HepG2 (cell line): ENCODE results near the gene TMEM19. TPM values are rescaled to one million over a fixed set of nuclear protein-coding genes. Genes with fewer than 3 reads are reported as not detected.

Experiments used
- AKNA ChIP-seq: sonication (generic); formaldehyde crosslinking; IDR thresholded peaks from 2 replicates; pipeline ENCODE4 v1.4.0; 2020; ENCODE audit warnings: missing genetic modification reagents, borderline replicate concordance
- ASH2L ChIP-seq: fragments of 300-600, 200-600 bp; sonication (generic); IDR thresholded peaks from 2 replicates; pipeline ENCODE4 v1.7.0; 2017; ENCODE audit warnings: low read depth, mild to moderate bottlenecking, moderate library complexity, mixed read lengths, low read length; ENCODE audit not compliant: insufficient read length
- FOXP4 ChIP-seq: sonication (generic); formaldehyde crosslinking; IDR thresholded peaks from 2 replicates; pipeline ENCODE4 v1.4.0; 2020; ENCODE audit warnings: missing genetic modification reagents
- GMEB1 ChIP-seq: sonication (generic); formaldehyde crosslinking; IDR thresholded peaks from 2 replicates; pipeline ENCODE4 v1.5.1; 2020; ENCODE audit warnings: missing genetic modification reagents, mild to moderate bottlenecking, borderline replicate concordance
- NFE2L1 ChIP-seq: sonication (generic); formaldehyde crosslinking; IDR thresholded peaks from 2 replicates; pipeline ENCODE4 v1.4.0; 2020; ENCODE audit warnings: missing genetic modification reagents, mild to moderate bottlenecking, borderline replicate concordance
- POLR2G ChIP-seq: fragments of 200-400 bp; formaldehyde crosslinking; IDR thresholded peaks from 2 replicates; pipeline ENCODE4 v1.6.1; 2018; ENCODE audit warnings: mild to moderate bottlenecking, low read depth, low read length, moderate library complexity
- SIX1 ChIP-seq: sonication (generic); formaldehyde crosslinking; IDR thresholded peaks from 2 replicates; pipeline ENCODE4 v1.4.0; 2020; ENCODE audit warnings: missing genetic modification reagents, borderline replicate concordance
- ZFP36L2 ChIP-seq: sonication (generic); formaldehyde crosslinking; IDR thresholded peaks from 2 replicates; pipeline ENCODE4 v1.4.0; 2020; ENCODE audit warnings: missing genetic modification reagents
- ZNF468 ChIP-seq: sonication (generic); formaldehyde crosslinking; IDR thresholded peaks from 2 replicates; pipeline ENCODE4 v1.8.0; 2022; ENCODE audit warnings: mild to moderate bottlenecking, moderate library complexity, missing genetic modification reagents
- ZNF550 ChIP-seq: sonication (generic); formaldehyde crosslinking; IDR thresholded peaks from 2 replicates; pipeline ENCODE4 v1.4.0; 2020; ENCODE audit warnings: mild to moderate bottlenecking, missing genetic modification reagents, borderline replicate concordance
- ZNF558 ChIP-seq: sonication (generic); formaldehyde crosslinking; IDR thresholded peaks from 2 replicates; pipeline ENCODE4 v1.9.0; 2022; ENCODE audit warnings: mild to moderate bottlenecking, missing genetic modification reagents, borderline replicate concordance
- polyA plus RNA-seq, 8 experiments: library from polyadenylated mRNA; depleted of rRNA in 3 of 8; stranded (reverse) in 7 of 8; unstranded in 1 of 8; fragments of >200 nt; fragmentation: Illumina TruSeq in 4 of 8; extraction: Trizol in 4 of 8; gene quantifications; 2 replicates each; pipeline versions ENCODE4 v1.2.1 to v1.2.3, GENCODE V29; 2011 to 2016; ENCODE audit warnings: low read depth in 4 of 8, missing spikeins in 1 of 8, mixed read lengths in 1 of 8; ENCODE audit not compliant: insufficient read depth in 1 of 8
- total RNA-seq, 5 experiments: library from RNA; depleted of rRNA; stranded (reverse); fragments of >200 nt; fragmentation: Illumina TruSeq; extraction: Trizol; gene quantifications; 2 replicates each; pipeline ENCODE4 v1.2.3, GENCODE V29; 2016; ENCODE audit warnings: low read depth in 1 of 5
- TF ChIP-seq, protein P1 (sequence below): sonication (generic); formaldehyde crosslinking; IDR thresholded peaks from 2 replicates; pipeline ENCODE4 v1.4.0; 2020; ENCODE audit warnings: missing genetic modification reagents
- TF ChIP-seq, protein P2 (sequence below): sonication (generic); formaldehyde crosslinking; IDR thresholded peaks from 2 replicates; pipeline ENCODE4 v1.4.0; 2020; ENCODE audit warnings: mild to moderate bottlenecking, missing genetic modification reagents
- TF ChIP-seq, protein P3 (sequence below): sonication (generic); formaldehyde crosslinking; IDR thresholded peaks from 2 replicates; pipeline ENCODE4 v1.4.0; 2020; ENCODE audit warnings: missing genetic modification reagents, borderline replicate concordance

TMEM19 gene
- total and polyA plus RNA-seq, 2 of the 13 experiments (the other 11 are each of a cell fraction or from before 2014, with no cell fraction given), result 16.9 to 22.5 TPM

DNA sequence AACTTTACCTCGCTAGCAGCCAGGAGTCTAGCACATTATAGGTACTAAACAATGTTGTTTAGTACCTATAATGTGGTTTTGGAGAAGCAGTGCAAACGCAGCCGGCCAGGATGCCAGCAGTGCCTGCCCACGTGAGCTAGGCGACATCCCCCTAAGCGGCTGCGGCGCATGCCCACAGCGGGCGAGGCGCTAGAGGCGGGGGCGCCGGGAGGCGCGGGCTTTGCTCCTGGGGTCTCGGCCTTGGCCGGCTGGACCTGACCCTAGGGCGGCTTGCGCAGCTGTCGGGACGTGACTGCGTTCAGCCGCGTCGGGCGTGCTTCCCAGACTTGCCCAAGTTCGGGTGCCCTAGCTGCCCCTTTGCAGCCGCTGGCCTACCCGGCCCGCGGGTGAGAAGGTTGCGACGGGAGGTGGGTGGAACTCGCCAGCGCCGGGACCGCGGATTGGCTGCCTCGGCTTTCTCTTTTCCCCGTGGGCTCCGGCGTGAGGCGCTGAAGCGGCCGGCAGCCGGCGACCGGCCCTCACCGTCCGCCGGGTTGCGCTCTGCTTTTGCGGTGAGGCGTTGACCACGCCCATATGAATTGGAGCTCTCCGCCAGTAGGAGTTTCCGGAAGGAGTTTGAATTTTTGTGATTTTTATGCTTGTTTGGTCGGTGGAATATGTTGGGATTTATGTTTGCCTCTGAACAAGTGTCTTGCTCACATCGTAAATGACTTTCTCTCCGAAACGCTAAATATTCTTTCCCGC, at the start of gene TMEM19 (continued):
- TF ChIP-seq, protein P1, sequence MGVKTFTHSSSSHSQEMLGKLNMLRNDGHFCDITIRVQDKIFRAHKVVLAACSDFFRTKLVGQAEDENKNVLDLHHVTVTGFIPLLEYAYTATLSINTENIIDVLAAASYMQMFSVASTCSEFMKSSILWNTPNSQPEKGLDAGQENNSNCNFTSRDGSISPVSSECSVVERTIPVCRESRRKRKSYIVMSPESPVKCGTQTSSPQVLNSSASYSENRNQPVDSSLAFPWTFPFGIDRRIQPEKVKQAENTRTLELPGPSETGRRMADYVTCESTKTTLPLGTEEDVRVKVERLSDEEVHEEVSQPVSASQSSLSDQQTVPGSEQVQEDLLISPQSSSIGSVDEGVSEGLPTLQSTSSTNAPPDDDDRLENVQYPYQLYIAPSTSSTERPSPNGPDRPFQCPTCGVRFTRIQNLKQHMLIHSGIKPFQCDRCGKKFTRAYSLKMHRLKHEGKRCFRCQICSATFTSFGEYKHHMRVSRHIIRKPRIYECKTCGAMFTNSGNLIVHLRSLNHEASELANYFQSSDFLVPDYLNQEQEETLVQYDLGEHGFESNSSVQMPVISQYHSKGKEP (CRISPR knock-in tag), result 0 out of 2 replicates have a peak, but pooled peaks have one; percentile 29
- no peak for TF ChIP-seq ZNF468 (CRISPR knock-in tag)
- TF ChIP-seq, protein P2, sequence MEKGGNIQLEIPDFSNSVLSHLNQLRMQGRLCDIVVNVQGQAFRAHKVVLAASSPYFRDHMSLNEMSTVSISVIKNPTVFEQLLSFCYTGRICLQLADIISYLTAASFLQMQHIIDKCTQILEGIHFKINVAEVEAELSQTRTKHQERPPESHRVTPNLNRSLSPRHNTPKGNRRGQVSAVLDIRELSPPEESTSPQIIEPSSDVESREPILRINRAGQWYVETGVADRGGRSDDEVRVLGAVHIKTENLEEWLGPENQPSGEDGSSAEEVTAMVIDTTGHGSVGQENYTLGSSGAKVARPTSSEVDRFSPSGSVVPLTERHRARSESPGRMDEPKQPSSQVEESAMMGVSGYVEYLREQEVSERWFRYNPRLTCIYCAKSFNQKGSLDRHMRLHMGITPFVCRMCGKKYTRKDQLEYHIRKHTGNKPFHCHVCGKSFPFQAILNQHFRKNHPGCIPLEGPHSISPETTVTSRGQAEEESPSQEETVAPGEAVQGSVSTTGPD (CRISPR knock-in tag), result no peak
- TF ChIP-seq, protein P3, sequence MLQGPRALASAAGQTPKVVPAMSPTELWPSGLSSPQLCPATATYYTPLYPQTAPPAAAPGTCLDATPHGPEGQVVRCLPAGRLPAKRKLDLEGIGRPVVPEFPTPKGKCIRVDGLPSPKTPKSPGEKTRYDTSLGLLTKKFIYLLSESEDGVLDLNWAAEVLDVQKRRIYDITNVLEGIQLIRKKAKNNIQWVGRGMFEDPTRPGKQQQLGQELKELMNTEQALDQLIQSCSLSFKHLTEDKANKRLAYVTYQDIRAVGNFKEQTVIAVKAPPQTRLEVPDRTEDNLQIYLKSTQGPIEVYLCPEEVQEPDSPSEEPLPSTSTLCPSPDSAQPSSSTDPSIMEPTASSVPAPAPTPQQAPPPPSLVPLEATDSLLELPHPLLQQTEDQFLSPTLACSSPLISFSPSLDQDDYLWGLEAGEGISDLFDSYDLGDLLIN (CRISPR knock-in tag), result no peak
- no peak for TF ChIP-seq ZNF558 (CRISPR knock-in tag)
- TF ChIP-seq FOXP4 (CRISPR knock-in tag), result peak; percentile 31
- TF ChIP-seq AKNA (CRISPR knock-in tag), result no peak
- no peak for TF ChIP-seq ZFP36L2
- TF ChIP-seq POLR2G, result peak; percentile 90
- no peak for TF ChIP-seq NFE2L1
- peak; percentile 87 for TF ChIP-seq GMEB1 (CRISPR knock-in tag)
- TF ChIP-seq SIX1 (CRISPR knock-in tag), result no peak; the same call in 1 of the 2 replicates
- peak; percentile 89 for TF ChIP-seq ASH2L
- peak; percentile 79; the same call in 1 of the 2 replicates for TF ChIP-seq ZNF550 (CRISPR knock-in tag)
